K562 (cell line): ENCODE data around the gene SLC34A1. TPM values are rescaled to one million over a fixed set of nuclear protein-coding genes. Genes with fewer than 3 reads are reported as not detected.

Source experiments
- CBFA2T2 ChIP-seq: fragments of 450-650 bp; conservative IDR thresholded peaks from 2 replicates; pipeline ENCODE4 v1.6.1; 2017; ENCODE audit warnings: mild to moderate bottlenecking
- ETV1 ChIP-seq: fragments of 450-650 bp; conservative IDR thresholded peaks from 2 replicates; pipeline ENCODE4 v1.6.1; 2016; ENCODE audit warnings: missing genetic modification characterization, control low read depth, low read depth, missing compliant biosample characterization
- EZH2 ChIP-seq: IDR thresholded peaks from 2 replicates; pipeline ENCODE4 v1.6.1; 2012; ENCODE audit warnings: low read depth, mild to moderate bottlenecking, inconsistent platforms, low read length, borderline replicate concordance
- GABPA ChIP-seq: fragments of 200-800 bp; sonication (Bioruptor generic); conservative IDR thresholded peaks from 2 replicates; pipeline ENCODE4 v1.6.1; 2016; ENCODE audit warnings: low read depth, missing genetic modification characterization, missing compliant biosample characterization
- GATAD2B ChIP-seq: fragments of 450-650 bp; IDR thresholded peaks from 2 replicates; pipeline ENCODE4 v1.6.1; 2017; ENCODE audit warnings: mild to moderate bottlenecking, borderline replicate concordance
- HCFC1 ChIP-seq: IDR thresholded peaks from 2 replicates; pipeline ENCODE4 v1.6.1; 2012; ENCODE audit warnings: low read depth, low read length, improper control_type of control experiment
- HNRNPL ChIP-seq: fragments of 200-400 bp; formaldehyde crosslinking; IDR thresholded peaks from 2 replicates; pipeline ENCODE4 v1.6.1; 2017; ENCODE audit warnings: low read depth, mild to moderate bottlenecking, low read length
- MCM3 ChIP-seq: fragments of 450-650 bp; IDR thresholded peaks from 2 replicates; pipeline ENCODE4 v1.6.1; 2016
- PHTF2 ChIP-seq: fragments of 250-450 bp; sonication (Bioruptor Pico); IDR thresholded peaks from 2 replicates; pipeline ENCODE4 v1.5.0; 2021; ENCODE audit warnings: mild to moderate bottlenecking
- POLR2AphosphoS2 ChIP-seq: IDR thresholded peaks from 2 replicates; pipeline ENCODE4 v1.6.1; 2012; ENCODE audit warnings: low read length, improper control_type of control experiment
- PRMT5 ChIP-seq: sonication (generic); formaldehyde crosslinking; IDR thresholded peaks from 2 replicates; pipeline ENCODE4 v1.5.0; 2020; ENCODE audit warnings: missing genetic modification reagents
- SIX5 ChIP-seq, 2 experiments: IDR thresholded peaks; 2 replicates each; pipeline ENCODE4 v1.6.1; 2011; ENCODE audit warnings: low read length in 2 of 2, borderline replicate concordance in 1 of 2, low read depth in 1 of 2, mild to moderate bottlenecking in 1 of 2, moderate library complexity in 1 of 2; ENCODE audit not compliant: insufficient read depth in 1 of 2
- SUPT5H ChIP-seq: fragments of 450-650 bp; IDR thresholded peaks from 2 replicates; pipeline ENCODE4 v1.6.1; 2016
- ZKSCAN8 ChIP-seq: fragments of 200-800 bp; sonication (Bioruptor generic); IDR thresholded peaks from 2 replicates; pipeline ENCODE4 v1.6.1; 2016; ENCODE audit warnings: missing genetic modification characterization, missing compliant biosample characterization
- ZNF146 ChIP-seq: IDR thresholded peaks from one replicate; pipeline ENCODE4 v1.6.1; 2018; ENCODE audit warnings: missing compliant biosample characterization; ENCODE audit not compliant: unreplicated experiment
- ZNF165 ChIP-seq: fragments of 250-450 bp; sonication (Bioruptor Pico); IDR thresholded peaks from 2 replicates; pipeline ENCODE4 v1.4.0; 2020; ENCODE audit warnings: borderline replicate concordance
- ZNF778 ChIP-seq: fragments of 450-650 bp; formaldehyde crosslinking; IDR thresholded peaks from 2 replicates; pipeline ENCODE4 v1.4.0; 2020; ENCODE audit warnings: mild to moderate bottlenecking, moderate library complexity
- ZNF780A ChIP-seq: fragments of 250-450 bp; sonication (Bioruptor Pico); IDR thresholded peaks from 2 replicates; pipeline ENCODE4 v1.5.0; 2021; ENCODE audit warnings: mild to moderate bottlenecking
- polyA plus RNA-seq, 8 experiments: library from polyadenylated mRNA; depleted of rRNA in 4 of 8; stranded (reverse) in 5 of 8; unstranded in 3 of 8; fragments of >200 nt; fragmentation: Nextera tagmentation in 2 of 8; fragmentation: Illumina TruSeq in 1 of 8; extraction: Ambion mirVana in 2 of 8; extraction: Trizol in 1 of 8; gene quantifications; 2 replicates each; pipeline versions ENCODE4 v1.2.1 to v1.2.3, GENCODE V29; 2011 to 2014; ENCODE audit warnings: inconsistent platforms in 1 of 8, missing spikeins in 1 of 8
- total RNA-seq, 7 experiments: library from RNA; depleted of rRNA in 6 of 7; stranded (reverse); fragments of >200 nt in 6 of 7; fragmentation: Illumina TruSeq in 2 of 7; extraction: Trizol in 2 of 7; gene quantifications; 2 replicates each; pipeline versions ENCODE4 v1.2.1 to v1.2.3, GENCODE V29; 2011 to 2021; ENCODE audit warnings: low replicate concordance in 1 of 7
- TF ChIP-seq, protein P1 (sequence below): fragments of 200-800 bp; sonication (Bioruptor generic); IDR thresholded peaks from 2 replicates; pipeline ENCODE4 v1.6.1; 2016; ENCODE audit warnings: missing genetic modification characterization, missing compliant biosample characterization
- TF ChIP-seq, protein P2 (sequence below): fragments of 250-450 bp; sonication (Bioruptor Pico); IDR thresholded peaks from 2 replicates; pipeline ENCODE4 v1.5.0; 2021; ENCODE audit warnings: mild to moderate bottlenecking, borderline replicate concordance
- TF ChIP-seq, protein P3 (sequence below), 2 experiments: fragments of 250-450 bp in 1 of 2; fragments of 450-650 bp in 1 of 2; sonication (Bioruptor Pico) in 1 of 2; IDR thresholded peaks; 2 replicates each; pipeline versions ENCODE4 v1.6.1 to v1.8.0; 2016 to 2021; ENCODE audit warnings: mild to moderate bottlenecking in 2 of 2, moderate library complexity in 2 of 2, missing compliant biosample characterization in 1 of 2, missing genetic modification characterization in 1 of 2

Gene SLC34A1
- total and polyA plus RNA-seq, 9 of the 15 experiments (the other 6 are each of a cell fraction or from before 2014, with no cell fraction given) = not detected

- TF ChIP-seq, protein P1, sequence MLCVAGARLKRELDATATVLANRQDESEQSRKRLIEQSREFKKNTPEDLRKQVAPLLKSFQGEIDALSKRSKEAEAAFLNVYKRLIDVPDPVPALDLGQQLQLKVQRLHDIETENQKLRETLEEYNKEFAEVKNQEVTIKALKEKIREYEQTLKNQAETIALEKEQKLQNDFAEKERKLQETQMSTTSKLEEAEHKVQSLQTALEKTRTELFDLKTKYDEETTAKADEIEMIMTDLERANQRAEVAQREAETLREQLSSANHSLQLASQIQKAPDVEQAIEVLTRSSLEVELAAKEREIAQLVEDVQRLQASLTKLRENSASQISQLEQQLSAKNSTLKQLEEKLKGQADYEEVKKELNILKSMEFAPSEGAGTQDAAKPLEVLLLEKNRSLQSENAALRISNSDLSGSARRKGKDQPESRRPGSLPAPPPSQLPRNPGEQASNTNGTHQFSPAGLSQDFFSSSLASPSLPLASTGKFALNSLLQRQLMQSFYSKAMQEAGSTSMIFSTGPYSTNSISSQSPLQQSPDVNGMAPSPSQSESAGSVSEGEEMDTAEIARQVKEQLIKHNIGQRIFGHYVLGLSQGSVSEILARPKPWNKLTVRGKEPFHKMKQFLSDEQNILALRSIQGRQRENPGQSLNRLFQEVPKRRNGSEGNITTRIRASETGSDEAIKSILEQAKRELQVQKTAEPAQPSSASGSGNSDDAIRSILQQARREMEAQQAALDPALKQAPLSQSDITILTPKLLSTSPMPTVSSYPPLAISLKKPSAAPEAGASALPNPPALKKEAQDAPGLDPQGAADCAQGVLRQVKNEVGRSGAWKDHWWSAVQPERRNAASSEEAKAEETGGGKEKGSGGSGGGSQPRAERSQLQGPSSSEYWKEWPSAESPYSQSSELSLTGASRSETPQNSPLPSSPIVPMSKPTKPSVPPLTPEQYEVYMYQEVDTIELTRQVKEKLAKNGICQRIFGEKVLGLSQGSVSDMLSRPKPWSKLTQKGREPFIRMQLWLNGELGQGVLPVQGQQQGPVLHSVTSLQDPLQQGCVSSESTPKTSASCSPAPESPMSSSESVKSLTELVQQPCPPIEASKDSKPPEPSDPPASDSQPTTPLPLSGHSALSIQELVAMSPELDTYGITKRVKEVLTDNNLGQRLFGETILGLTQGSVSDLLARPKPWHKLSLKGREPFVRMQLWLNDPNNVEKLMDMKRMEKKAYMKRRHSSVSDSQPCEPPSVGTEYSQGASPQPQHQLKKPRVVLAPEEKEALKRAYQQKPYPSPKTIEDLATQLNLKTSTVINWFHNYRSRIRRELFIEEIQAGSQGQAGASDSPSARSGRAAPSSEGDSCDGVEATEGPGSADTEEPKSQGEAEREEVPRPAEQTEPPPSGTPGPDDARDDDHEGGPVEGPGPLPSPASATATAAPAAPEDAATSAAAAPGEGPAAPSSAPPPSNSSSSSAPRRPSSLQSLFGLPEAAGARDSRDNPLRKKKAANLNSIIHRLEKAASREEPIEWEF (CRISPR knock-in tag) = no peak
- TF ChIP-seq EZH2 = no peak
- TF ChIP-seq SIX5 (IDR thresholded peaks at IDR 0.05; ENCODE audit: borderline replicate concordance in 1 of 2, insufficient read depth in 1 of 2, low read depth in 1 of 2, low read length in 2 of 2) = no peak
- no peak for TF ChIP-seq GATAD2B
- no peak for TF ChIP-seq CBFA2T2
- no peak for TF ChIP-seq ZNF165
- TF ChIP-seq, protein P2, sequence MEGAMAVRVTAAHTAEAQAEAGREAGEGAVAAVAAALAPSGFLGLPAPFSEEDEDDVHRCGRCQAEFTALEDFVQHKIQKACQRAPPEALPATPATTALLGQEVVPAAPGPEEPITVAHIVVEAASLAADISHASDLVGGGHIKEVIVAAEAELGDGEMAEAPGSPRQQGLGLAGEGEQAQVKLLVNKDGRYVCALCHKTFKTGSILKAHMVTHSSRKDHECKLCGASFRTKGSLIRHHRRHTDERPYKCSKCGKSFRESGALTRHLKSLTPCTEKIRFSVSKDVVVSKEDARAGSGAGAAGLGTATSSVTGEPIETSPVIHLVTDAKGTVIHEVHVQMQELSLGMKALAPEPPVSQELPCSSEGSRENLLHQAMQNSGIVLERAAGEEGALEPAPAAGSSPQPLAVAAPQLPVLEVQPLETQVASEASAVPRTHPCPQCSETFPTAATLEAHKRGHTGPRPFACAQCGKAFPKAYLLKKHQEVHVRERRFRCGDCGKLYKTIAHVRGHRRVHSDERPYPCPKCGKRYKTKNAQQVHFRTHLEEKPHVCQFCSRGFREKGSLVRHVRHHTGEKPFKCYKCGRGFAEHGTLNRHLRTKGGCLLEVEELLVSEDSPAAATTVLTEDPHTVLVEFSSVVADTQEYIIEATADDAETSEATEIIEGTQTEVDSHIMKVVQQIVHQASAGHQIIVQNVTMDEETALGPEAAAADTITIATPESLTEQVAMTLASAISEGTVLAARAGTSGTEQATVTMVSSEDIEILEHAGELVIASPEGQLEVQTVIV (CRISPR knock-in tag) = no peak
- peak; percentile 50 for TF ChIP-seq HCFC1
- no peak for TF ChIP-seq HNRNPL
- TF ChIP-seq PHTF2 = no peak
- TF ChIP-seq ZNF146 = no peak
- TF ChIP-seq ETV1 (tag) = peak; percentile 96
- TF ChIP-seq, protein P3, sequence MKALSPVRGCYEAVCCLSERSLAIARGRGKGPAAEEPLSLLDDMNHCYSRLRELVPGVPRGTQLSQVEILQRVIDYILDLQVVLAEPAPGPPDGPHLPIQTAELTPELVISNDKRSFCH (CRISPR knock-in tag; IDR thresholded peaks at IDR 0.05) = no peak
- TF ChIP-seq, protein P3 (tag; IDR thresholded peaks at IDR 0.05) = 0 out of 2 replicates have a peak, but pooled peaks have one; percentile 71
- no peak for TF ChIP-seq ZKSCAN8 (CRISPR knock-in tag)
- no peak for TF ChIP-seq MCM3
- no peak for TF ChIP-seq ZNF780A (CRISPR knock-in tag)
- TF ChIP-seq GABPA (tag) = peak; percentile 89
- peak; percentile 87 for TF ChIP-seq SUPT5H
- TF ChIP-seq POLR2AphosphoS2 = no peak
- no peak for TF ChIP-seq PRMT5 (CRISPR knock-in tag)
- no peak for TF ChIP-seq ZNF778 (CRISPR knock-in tag)
Observed at GRCh38 chr5:177425801-177426565, 41.7 kb downstream of the SLC34A1 start (continued).
